GM12878 (cell line): ENCODE measurements around the gene SLC2A9. TPM values are rescaled to one million over a fixed set of nuclear protein-coding genes. Genes with fewer than 3 reads are reported as not detected.

Experiments used
- ATAC-seq: fragments of 200-7000 bp; cut with Tn5 transposase; 3 replicates; pipeline ENCODE4 v1.9.1; 2020; ENCODE audit warnings: mild to moderate bottlenecking, moderate library complexity
- BruUV-seq: library from RNA; stranded (reverse); fragments of 400-500 nt; replicated peaks from 2 replicates; lab custom pipeline; 2021; lab: Mats Ljungman, UMichigan
- CTCF ChIA-PET: fragments of 300-600 bp; sonication (Branson Sonifier 250); formaldehyde crosslinking; extraction: SDS; loops from one replicate; lab custom pipeline; 2021; ENCODE audit warnings: inconsistent platforms; lab: Yijun Ruan, JAX
- POLR2A ChIA-PET: fragments of 350-600 bp; formaldehyde crosslinking; extraction: SDS; loops from one replicate; lab custom pipeline; 2021; ENCODE audit warnings: inconsistent platforms; lab: Charles Lee
- RAD21 ChIA-PET: fragments of 300-600 bp; sonication (Branson Sonifier 250); formaldehyde crosslinking; loops from one replicate; lab custom pipeline; 2023; ENCODE audit warnings: antibody characterized with exemption; ENCODE audit not compliant: unreplicated experiment; lab: Charles Lee
- SMC1A ChIA-PET: fragments of 300-600 bp; sonication (Branson Sonifier 250); formaldehyde crosslinking; loops from one replicate; lab custom pipeline; 2023; ENCODE audit not compliant: unreplicated experiment, uncharacterized antibody; lab: Charles Lee
- DNase-seq: peaks from one replicate; pipeline ENCODE4 v3.0.0-alpha.2; 2011; ENCODE audit warnings: low read depth, low spot score
- FAIRE-seq: peaks from 3 replicates; lab custom pipeline; 2011; peaks lifted over from hg19 to GRCh38; lab: Jason Lieb, UNC
- H2AFZ ChIP-seq: 2 replicates; pipeline ENCODE4 v1.6.0; 2011; ENCODE audit warnings: low read depth, low read length, control low read depth; ENCODE audit not compliant: control insufficient read depth
- H3K27ac ChIP-seq: 2 replicates; pipeline ENCODE4 v1.5.1; 2011; ENCODE audit warnings: control low read depth; ENCODE audit not compliant: control insufficient read depth, insufficient read depth
- H3K27me3 ChIP-seq, 2 experiments: replicated peaks in 1 of 2; 2 replicates each; pipeline versions ENCODE4 v1.6.0 to v1.6.1; 2011; ENCODE audit warnings: low read length in 1 of 2; ENCODE audit not compliant: control insufficient read depth in 2 of 2, insufficient read depth in 2 of 2
- H3K36me3 ChIP-seq, 2 experiments: 2 replicates each; pipeline ENCODE4 v1.5.1; 2011; ENCODE audit warnings: low read length in 1 of 2; ENCODE audit not compliant: control insufficient read depth in 2 of 2, insufficient read depth in 2 of 2
- H3K4me1 ChIP-seq: 2 replicates; pipeline ENCODE4 v1.6.1; 2011; ENCODE audit warnings: mild to moderate bottlenecking, low read length, moderate library complexity, mixed read lengths; ENCODE audit not compliant: control insufficient read depth, insufficient read depth
- H3K4me2 ChIP-seq: 2 replicates; pipeline ENCODE4 v1.6.0; 2011; ENCODE audit warnings: control low read depth; ENCODE audit not compliant: control insufficient read depth, insufficient read depth
- H3K4me3 ChIP-seq: fragments of 200-600 bp; sonication (generic); 2 replicates; pipeline ENCODE4 v1.5.1; 2016
- H3K79me2 ChIP-seq: 2 replicates; pipeline ENCODE4 v1.6.0; 2011; ENCODE audit warnings: low read length; ENCODE audit not compliant: control insufficient read depth, insufficient read depth
- H3K9ac ChIP-seq: 2 replicates; pipeline ENCODE4 v1.8.0; 2011; ENCODE audit warnings: low read length, control low read depth, mixed read lengths; ENCODE audit not compliant: control insufficient read depth, insufficient read depth
- H3K9me3 ChIP-seq: replicated peaks from 3 replicates; pipeline ENCODE4 v1.5.1; 2011; ENCODE audit warnings: mild to moderate bottlenecking, low read length; ENCODE audit not compliant: control insufficient read depth, insufficient read depth
- H4K20me1 ChIP-seq: 2 replicates; pipeline ENCODE4 v1.6.0; 2011; ENCODE audit not compliant: control insufficient read depth, insufficient read depth
- CBFB ChIP-seq: IDR thresholded peaks from 2 replicates; pipeline ENCODE4 v1.6.1; 2016; ENCODE audit warnings: antibody characterized with exemption, low read depth
- CHD4 ChIP-seq: fragments of 200-600 bp; sonication (generic); IDR thresholded peaks from 2 replicates; pipeline ENCODE4 v1.6.1; 2016; ENCODE audit warnings: mild to moderate bottlenecking
- ETV6 ChIP-seq, 2 experiments: fragments of 450-650 bp in 1 of 2; IDR thresholded peaks in 1 of 2; conservative IDR thresholded peaks in 1 of 2; 2 replicates each; pipeline ENCODE4 v1.6.1; 2014; ENCODE audit warnings: antibody characterized with exemption in 1 of 2, borderline replicate concordance in 1 of 2, low read depth in 1 of 2, mild to moderate bottlenecking in 1 of 2, moderate library complexity in 1 of 2
- JUND ChIP-seq: IDR thresholded peaks from 2 replicates; pipeline ENCODE4 v1.6.1; 2012; ENCODE audit warnings: low read depth, mild to moderate bottlenecking, low read length, improper control_type of control experiment, moderate library complexity
- RAD51 ChIP-seq: fragments of 450-650 bp; IDR thresholded peaks from 2 replicates; pipeline ENCODE4 v1.6.1; 2016; ENCODE audit warnings: moderate library complexity, mild to moderate bottlenecking, inconsistent platforms
- SPI1 ChIP-seq: IDR thresholded peaks from 2 replicates; pipeline ENCODE4 v1.6.1; 2011; ENCODE audit warnings: low read depth, mild to moderate bottlenecking, low read length, moderate library complexity, borderline replicate concordance; ENCODE audit not compliant: insufficient read depth
- SUPT20H ChIP-seq: IDR thresholded peaks from 2 replicates; pipeline ENCODE4 v1.6.1; 2011; ENCODE audit warnings: low read depth, mild to moderate bottlenecking, low read length, moderate library complexity, borderline replicate concordance; ENCODE audit not compliant: control insufficient read depth
- TARDBP ChIP-seq: IDR thresholded peaks from 2 replicates; pipeline ENCODE4 v1.6.1; 2016; ENCODE audit warnings: borderline replicate concordance
- TCF12 ChIP-seq: IDR thresholded peaks from 2 replicates; pipeline ENCODE4 v1.6.1; 2011; ENCODE audit warnings: low read depth, mild to moderate bottlenecking, low read length
- ZSCAN29 ChIP-seq: fragments of 450-650 bp; IDR thresholded peaks from 2 replicates; pipeline ENCODE4 v1.6.1; 2017; ENCODE audit warnings: mild to moderate bottlenecking, moderate library complexity
- WGBS: methylation state at CpG from one replicate; pipeline ENCODE4 v1.1.6; 2016; ENCODE audit warnings: low lambda C conversion rate; ENCODE audit not compliant: insufficient replicate concordance, insufficient coverage; ENCODE audit errors: missing lambda C conversion rate; 5-methylcytosine and 5-hydroxymethylcytosine counted together
- in situ Hi-C: fragments of 300-500 bp; cut with MboI; formaldehyde crosslinking; loops from 9 replicates; pipeline ENCODE4 v1.14.3; 2018; ENCODE audit warnings: mixed read lengths
- intact Hi-C: fragments of 100-400 bp; cut with micrococcal nuclease; formaldehyde crosslinking; loops from one replicate; pipeline ENCODE4 v1.14.2; 2022; ENCODE audit not compliant: unreplicated experiment
- polyA plus RNA-seq, 11 experiments: library from polyadenylated mRNA; depleted of rRNA in 4 of 11; unstranded in 6 of 11; stranded (reverse) in 5 of 11; fragments of >200 nt; fragmentation: Nextera tagmentation in 4 of 11; fragmentation: Illumina TruSeq in 1 of 11; extraction: Ambion mirVana in 4 of 11; extraction: Trizol in 1 of 11; gene quantifications; 1 replicate in 1 of 11; 2 replicates in 10 of 11; pipeline versions ENCODE4 v1.2.1 to v1.2.3, GENCODE V29; 2011 to 2016; ENCODE audit warnings: inconsistent platforms in 2 of 11, missing spikeins in 2 of 11, low read depth in 1 of 11
- total RNA-seq, 4 experiments: library from RNA; depleted of rRNA in 3 of 4; stranded (reverse); fragments of >200 nt in 3 of 4; fragmentation: Illumina TruSeq in 1 of 4; extraction: Trizol in 1 of 4; gene quantifications; 2 replicates each; pipeline versions ENCODE4 v1.2.1 to v1.2.3, GENCODE V29; 2013 to 2021
- TF ChIP-seq, protein P1 (sequence below): fragments of 450-650 bp; IDR thresholded peaks from 2 replicates; pipeline ENCODE4 v1.6.1; 2018; ENCODE audit warnings: borderline replicate concordance, mild to moderate bottlenecking; ENCODE audit not compliant: partially characterized antibody
- TF ChIP-seq, protein P2 (sequence below): IDR thresholded peaks from 2 replicates; pipeline ENCODE4 v1.6.1; 2012; ENCODE audit warnings: low read length, inconsistent platforms
- TF ChIP-seq, protein P3 (sequence below): fragments of 450-650 bp; IDR thresholded peaks from 2 replicates; pipeline ENCODE4 v1.6.1; 2017; ENCODE audit warnings: low read depth, mild to moderate bottlenecking, moderate library complexity

SLC2A9 gene
- total and polyA plus RNA-seq, 10 of the 15 experiments (the other 5 are each of a cell fraction or from before 2014, with no cell fraction given): 0.28 to 2.8 (median 1.2) TPM

DNA sequence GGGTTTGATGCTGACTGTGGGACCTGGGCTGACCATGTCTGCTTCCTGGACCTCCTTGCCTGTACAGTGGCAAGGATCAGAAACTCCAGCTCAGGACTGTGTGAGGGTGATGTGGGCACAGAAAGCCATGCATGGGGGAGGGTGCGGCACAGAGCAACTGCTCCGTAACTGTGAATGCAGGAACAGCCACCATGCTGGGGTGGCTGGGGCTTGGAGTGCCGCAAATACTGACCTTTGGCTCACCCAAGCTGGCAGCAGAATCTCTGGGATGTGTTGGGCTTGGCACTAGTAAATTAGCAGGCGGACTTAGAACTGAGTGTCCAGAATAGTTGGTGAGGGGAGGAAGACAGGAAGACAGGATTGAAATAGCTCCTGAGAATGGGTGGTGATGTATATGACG is 187.9 kb downstream of the SLC2A9 start:
- no peak overlapping the region for H3K4me2 ChIP-seq
- FAIRE-seq (no peak), DNase-seq (no peak), ATAC-seq (no peak)
- BruUV-seq: no TSS peak
- intact Hi-C loops: no loop called here
- H3K79me2 ChIP-seq: no peaks in the 10 kb centered on the region
- no peak overlapping the region for H3K27ac ChIP-seq
- H3K27me3 ChIP-seq: no peaks in the 10 kb centered on the region
- H3K9me3 ChIP-seq: no peaks in the 10 kb centered on the region
- H2AFZ ChIP-seq: no peak overlapping the region
- no peaks in the 10 kb centered on the region for H3K4me1 ChIP-seq
- WGBS: 49% methylated on average over 5 of the region's 5 CpGs
- POLR2A ChIA-PET: no interaction called here
- H4K20me1 ChIP-seq: no peaks in the 10 kb centered on the region
- no peak overlapping the region for H3K4me3 ChIP-seq
- no peaks in the 10 kb centered on the region for H3K36me3 ChIP-seq
- TF ChIP-seq ETV6 (conservative IDR thresholded peaks at IDR 0.05 in 1 of 2, IDR thresholded peaks at IDR 0.05 in 1 of 2; ENCODE audit: borderline replicate concordance in 1 of 2, low read depth in 1 of 2): no peak
- TF ChIP-seq SUPT20H: no peak
- no peak for TF ChIP-seq CHD4
- TF ChIP-seq RAD51: no peak
- H3K9ac ChIP-seq: no peak overlapping the region
- in situ Hi-C loops: no loop called here
- RAD21 ChIA-PET: no interaction called here
- SMC1A ChIA-PET: interaction anchor here (1.1 to 2.0 kb wide), 2 partner anchors 33 to 69 kb away, joined by 3 to 6 read pairs; no protein-coding TSS in a partner anchor
- CTCF ChIA-PET: no interaction called here

DNA sequence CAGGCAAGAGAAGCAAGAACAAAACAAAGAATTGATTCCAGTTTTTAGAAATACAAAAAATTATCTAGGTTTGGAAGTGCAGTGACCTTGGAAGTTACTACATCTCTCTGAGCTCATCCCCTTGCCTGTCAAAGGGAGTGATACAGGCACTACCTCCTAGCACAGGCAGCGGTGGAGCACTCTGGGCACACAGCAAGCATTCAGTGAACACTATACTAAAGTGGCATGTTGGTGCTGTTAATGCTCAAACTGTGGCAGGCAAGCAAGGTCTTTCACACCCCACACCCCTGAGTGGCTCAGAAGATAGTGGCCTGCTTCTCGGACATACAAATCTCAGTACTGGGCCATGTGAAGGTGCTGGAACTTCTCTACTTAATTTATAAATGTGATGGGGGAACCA is 188.7 kb downstream of the SLC2A9 start:
- Histone ChIP-seq H4K20me1 (no peaks in the 10 kb centered on the region), H3K9me3 (no peaks in the 10 kb centered on the region), H3K27ac (no peak overlapping the region), H3K9ac (no peak overlapping the region), H3K27me3 (no peaks in the 10 kb centered on the region), H3K4me3 (no peak overlapping the region), H3K36me3 (no peaks in the 10 kb centered on the region), H3K4me1 (no peaks in the 10 kb centered on the region), H2AFZ (no peak overlapping the region), H3K79me2 (no peaks in the 10 kb centered on the region), H3K4me2 (no peak overlapping the region)
- no TSS peak for BruUV-seq
- FAIRE-seq: no peak
- ChIA-PET RAD21 (interaction anchor here (0.9 kb wide), 1 partner anchor 66 kb away, joined by 3 read pairs; no protein-coding TSS in a partner anchor), SMC1A (interaction anchor here (2.0 kb wide), 1 partner anchor 68 kb away, joined by 6 read pairs; no protein-coding TSS in a partner anchor), CTCF (no interaction called here), POLR2A (no interaction called here)
- no peak for ATAC-seq
- intact Hi-C loops: no loop called here
- no peak for DNase-seq
- 33% methylated on average over 2 of the region's 2 CpGs for WGBS
- in situ Hi-C loops: no loop called here
- TF ChIP-seq SPI1: no peak
- TF ChIP-seq, protein P1, sequence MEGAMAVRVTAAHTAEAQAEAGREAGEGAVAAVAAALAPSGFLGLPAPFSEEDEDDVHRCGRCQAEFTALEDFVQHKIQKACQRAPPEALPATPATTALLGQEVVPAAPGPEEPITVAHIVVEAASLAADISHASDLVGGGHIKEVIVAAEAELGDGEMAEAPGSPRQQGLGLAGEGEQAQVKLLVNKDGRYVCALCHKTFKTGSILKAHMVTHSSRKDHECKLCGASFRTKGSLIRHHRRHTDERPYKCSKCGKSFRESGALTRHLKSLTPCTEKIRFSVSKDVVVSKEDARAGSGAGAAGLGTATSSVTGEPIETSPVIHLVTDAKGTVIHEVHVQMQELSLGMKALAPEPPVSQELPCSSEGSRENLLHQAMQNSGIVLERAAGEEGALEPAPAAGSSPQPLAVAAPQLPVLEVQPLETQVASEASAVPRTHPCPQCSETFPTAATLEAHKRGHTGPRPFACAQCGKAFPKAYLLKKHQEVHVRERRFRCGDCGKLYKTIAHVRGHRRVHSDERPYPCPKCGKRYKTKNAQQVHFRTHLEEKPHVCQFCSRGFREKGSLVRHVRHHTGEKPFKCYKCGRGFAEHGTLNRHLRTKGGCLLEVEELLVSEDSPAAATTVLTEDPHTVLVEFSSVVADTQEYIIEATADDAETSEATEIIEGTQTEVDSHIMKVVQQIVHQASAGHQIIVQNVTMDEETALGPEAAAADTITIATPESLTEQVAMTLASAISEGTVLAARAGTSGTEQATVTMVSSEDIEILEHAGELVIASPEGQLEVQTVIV: no peak
- TF ChIP-seq, protein P2, sequence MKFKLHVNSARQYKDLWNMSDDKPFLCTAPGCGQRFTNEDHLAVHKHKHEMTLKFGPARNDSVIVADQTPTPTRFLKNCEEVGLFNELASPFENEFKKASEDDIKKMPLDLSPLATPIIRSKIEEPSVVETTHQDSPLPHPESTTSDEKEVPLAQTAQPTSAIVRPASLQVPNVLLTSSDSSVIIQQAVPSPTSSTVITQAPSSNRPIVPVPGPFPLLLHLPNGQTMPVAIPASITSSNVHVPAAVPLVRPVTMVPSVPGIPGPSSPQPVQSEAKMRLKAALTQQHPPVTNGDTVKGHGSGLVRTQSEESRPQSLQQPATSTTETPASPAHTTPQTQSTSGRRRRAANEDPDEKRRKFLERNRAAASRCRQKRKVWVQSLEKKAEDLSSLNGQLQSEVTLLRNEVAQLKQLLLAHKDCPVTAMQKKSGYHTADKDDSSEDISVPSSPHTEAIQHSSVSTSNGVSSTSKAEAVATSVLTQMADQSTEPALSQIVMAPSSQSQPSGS: no peak
- TF ChIP-seq, protein P3, sequence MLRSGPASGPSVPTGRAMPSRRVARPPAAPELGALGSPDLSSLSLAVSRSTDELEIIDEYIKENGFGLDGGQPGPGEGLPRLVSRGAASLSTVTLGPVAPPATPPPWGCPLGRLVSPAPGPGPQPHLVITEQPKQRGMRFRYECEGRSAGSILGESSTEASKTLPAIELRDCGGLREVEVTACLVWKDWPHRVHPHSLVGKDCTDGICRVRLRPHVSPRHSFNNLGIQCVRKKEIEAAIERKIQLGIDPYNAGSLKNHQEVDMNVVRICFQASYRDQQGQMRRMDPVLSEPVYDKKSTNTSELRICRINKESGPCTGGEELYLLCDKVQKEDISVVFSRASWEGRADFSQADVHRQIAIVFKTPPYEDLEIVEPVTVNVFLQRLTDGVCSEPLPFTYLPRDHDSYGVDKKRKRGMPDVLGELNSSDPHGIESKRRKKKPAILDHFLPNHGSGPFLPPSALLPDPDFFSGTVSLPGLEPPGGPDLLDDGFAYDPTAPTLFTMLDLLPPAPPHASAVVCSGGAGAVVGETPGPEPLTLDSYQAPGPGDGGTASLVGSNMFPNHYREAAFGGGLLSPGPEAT: no peak
- no peak for TF ChIP-seq CBFB
- TF ChIP-seq TCF12: no peak
- no peak for TF ChIP-seq JUND
- TF ChIP-seq TARDBP: no peak
- no peak for TF ChIP-seq ZSCAN29
